ENCODE measurements around the gene NBEAL2. TPM values are rescaled to one million over a fixed set of nuclear protein-coding genes. Genes with fewer than 3 reads are reported as not detected.
A peak's percentile ranks its signal among the peaks of the same experiment; 100 is the strongest.

The NBEAL2 gene
- total RNA-seq, 1 donor from 2014 or later = 115 TPM

GRCh38 chr3:47057212-47057671 is 77.8 kb downstream of the NBEAL2 start:
- peak overlapping the region; percentile 46 for H3K27ac Mint-ChIP-seq

More at GRCh38 chr3:47057212-47057671, 77.8 kb downstream of the NBEAL2 start:
- Mint-ChIP-seq H3K9me3 (no peaks in the 10 kb centered on the region), H3K4me3 (no peak overlapping the region), H3K36me3 (peaks cover 38% of the 10 kb centered on the region), H3K27me3 (no peaks in the 10 kb centered on the region), H3K4me1 (ENCODE audit: unreplicated experiment) (no peaks in the 10 kb centered on the region)
- no peak for DNase-seq (ENCODE audit: extremely low spot score, unreplicated experiment)
- no peak for TF ChIP-seq CTCF (conservative IDR thresholded peaks at IDR 0.05)

Other genes starting within 250 kb of the NBEAL2 start
- 5.4 and 20.8 TPM in 2 replicates for gene MYL3, start 116.2 kb upstream of the NBEAL2 start, total RNA-seq (ENCODE audit: low replicate concordance)
- 63.0 and 83.1 TPM in 2 replicates for gene PTH1R, start 101.9 kb upstream of the NBEAL2 start, total RNA-seq (ENCODE audit: low replicate concordance)
- gene CCDC12, start 2.9 kb upstream of the NBEAL2 start, total RNA-seq (ENCODE audit: low replicate concordance) = 46.7 and 49.7 TPM in 2 replicates
- 46.1 and 53.2 TPM in 2 replicates for gene SETD2, start 184.4 kb downstream of the NBEAL2 start, total RNA-seq (ENCODE audit: low replicate concordance)